CD14-positive monocyte (primary cell): ENCODE results near the gene SLC1A6. TPM values are rescaled to one million over a fixed set of nuclear protein-coding genes. Genes with fewer than 3 reads are reported as not detected.
A peak's percentile ranks its signal among the peaks of the same experiment; 100 is the strongest.

Source experiments
- DNase-seq, 3 donors: peaks; one replicate each; pipeline ENCODE4 v3.0.0-alpha.2; 2011 to 2022
- H2AFZ ChIP-seq: 2 replicates; pipeline ENCODE4 v1.6.0; 2012; ENCODE audit warnings: mild to moderate bottlenecking, low read depth, low read length, inconsistent platforms; ENCODE audit not compliant: insufficient read depth, poor library complexity, severe bottlenecking
- H3K27ac ChIP-seq, 2 donors: 1 replicate in 1 of 2; 2 replicates in 1 of 2; pipeline ENCODE4 v1.5.1; 2012 to 2013; ENCODE audit warnings: low read length in 2 of 2, control low read depth in 1 of 2, inconsistent platforms in 1 of 2, low read depth in 1 of 2, mild to moderate bottlenecking in 1 of 2
- H3K27me3 ChIP-seq, 2 donors: one replicate each; pipeline versions ENCODE4 v1.6.0 to v1.6.1; 2011 to 2013; ENCODE audit warnings: low read length in 2 of 2; ENCODE audit not compliant: control insufficient read depth in 2 of 2, insufficient read depth in 2 of 2
- H3K36me3 ChIP-seq, 2 donors: replicated peaks in 1 of 2; 1 replicate in 1 of 2; 2 replicates in 1 of 2; pipeline versions ENCODE4 v1.5.1 to v1.6.1; 2012 to 2013; ENCODE audit warnings: low read length in 2 of 2, control low read depth in 1 of 2, inconsistent platforms in 1 of 2, mild to moderate bottlenecking in 1 of 2; ENCODE audit not compliant: insufficient read depth in 2 of 2, control insufficient read depth in 1 of 2
- H3K4me1 ChIP-seq, 2 donors: 1 replicate in 1 of 2; 2 replicates in 1 of 2; pipeline versions ENCODE4 v1.5.1 to v1.6.1; 2012 to 2013; ENCODE audit warnings: low read length in 2 of 2, control low read depth in 1 of 2, inconsistent platforms in 1 of 2, mild to moderate bottlenecking in 1 of 2, moderate library complexity in 1 of 2; ENCODE audit not compliant: insufficient read depth in 2 of 2, control insufficient read depth in 1 of 2
- H3K4me2 ChIP-seq: replicated peaks from 2 replicates; pipeline ENCODE3; 2012; ENCODE audit warnings: low read length, moderate library complexity, mild to moderate bottlenecking; ENCODE audit not compliant: poor library complexity, severe bottlenecking; ENCODE audit errors: extremely low read depth
- H3K4me3 ChIP-seq, 3 experiments: fragments of 200-600 bp in 1 of 3; sonication (generic) in 1 of 3; replicated peaks in 1 of 3; 1 replicate in 2 of 3; 2 replicates in 1 of 3; pipeline ENCODE4 v1.5.1; 2011 to 2013; ENCODE audit warnings: low read length in 3 of 3, mild to moderate bottlenecking in 3 of 3, control low read depth in 2 of 3, low read depth in 2 of 3, inconsistent platforms in 1 of 3, moderate library complexity in 1 of 3
- H3K79me2 ChIP-seq: 2 replicates; pipeline ENCODE4 v1.6.0; 2012; ENCODE audit warnings: mild to moderate bottlenecking, control low read depth, inconsistent platforms, low read length, moderate library complexity; ENCODE audit not compliant: insufficient read depth
- H3K9ac ChIP-seq: 2 replicates; pipeline ENCODE4 v1.6.0; 2017; ENCODE audit warnings: low read length, mild to moderate bottlenecking; ENCODE audit not compliant: insufficient read depth, poor library complexity, severe bottlenecking
- H3K9me3 ChIP-seq, 2 donors: replicated peaks in 1 of 2; 1 replicate in 1 of 2; 2 replicates in 1 of 2; pipeline versions ENCODE4 v1.5.1 to v1.6.1; 2012 to 2013; ENCODE audit warnings: low read length in 2 of 2, control low read depth in 1 of 2; ENCODE audit not compliant: control insufficient read depth in 1 of 2, insufficient read depth in 1 of 2
- H4K20me1 ChIP-seq: 2 replicates; pipeline ENCODE4 v1.6.0; 2012; ENCODE audit warnings: mild to moderate bottlenecking, low read length, control low read depth, moderate library complexity; ENCODE audit not compliant: insufficient read depth
- H3K27ac Mint-ChIP-seq, 7 donors: one replicate each; pipeline ENCODE4 v1.8.0; 2020; ENCODE audit warnings: mild to moderate bottlenecking in 7 of 7, mixed read lengths in 7 of 7, moderate library complexity in 6 of 7, inconsistent platforms in 2 of 7
- H3K27me3 Mint-ChIP-seq, 3 donors: one replicate each; pipeline ENCODE4 v1.8.0; 2021 to 2022; ENCODE audit warnings: low read depth in 3 of 3, mild to moderate bottlenecking in 3 of 3, mixed read lengths in 3 of 3, moderate library complexity in 3 of 3, inconsistent platforms in 1 of 3
- H3K36me3 Mint-ChIP-seq, 2 donors: one replicate each; pipeline ENCODE4 v1.8.0; 2020; ENCODE audit warnings: mixed read lengths in 2 of 2, inconsistent platforms in 1 of 2, mild to moderate bottlenecking in 1 of 2
- H3K4me1 Mint-ChIP-seq: one replicate; pipeline ENCODE4 v1.8.0; 2020; ENCODE audit warnings: mild to moderate bottlenecking, mixed read lengths
- H3K4me3 Mint-ChIP-seq, 2 donors: one replicate each; pipeline ENCODE4 v1.8.0; 2020; ENCODE audit warnings: mild to moderate bottlenecking in 2 of 2, mixed read lengths in 2 of 2, moderate library complexity in 1 of 2
- H3K9me3 Mint-ChIP-seq, 7 donors: one replicate each; pipeline ENCODE4 v1.8.0; 2020 to 2022; ENCODE audit warnings: mixed read lengths in 7 of 7, mild to moderate bottlenecking in 6 of 7, moderate library complexity in 6 of 7, inconsistent platforms in 2 of 7
- CTCF ChIP-seq: fragments of 200-600 bp; IDR thresholded peaks from one replicate; pipeline ENCODE4 v1.8.0; 2022; ENCODE audit warnings: antibody characterized with exemption, mild to moderate bottlenecking
- WGBS: methylation state at CpG from one replicate; pipeline ENCODE4 v1.1.5; 2013; ENCODE audit warnings: missing lambda C conversion rate; ENCODE audit not compliant: insufficient coverage; 5-methylcytosine and 5-hydroxymethylcytosine counted together
- intact Hi-C, 2 donors: fragments of 100-400 bp; cut with micrococcal nuclease; formaldehyde crosslinking; loops; one replicate each; pipeline versions ENCODE4 v1.15.0 to v1.15.1; 2023
- polyA plus RNA-seq, 3 donors: library from polyadenylated mRNA; depleted of rRNA in 1 of 3; unstranded in 2 of 3; stranded (reverse) in 1 of 3; fragments of 300-500 nt in 2 of 3; fragments of >200 nt in 1 of 3; fragmentation: Illumina TruSeq in 2 of 3; gene quantifications; 1 replicate in 2 of 3; 2 replicates in 1 of 3; pipeline ENCODE4 v1.2.3, GENCODE V29; 2012 to 2021

The SLC1A6 gene
- polyA plus RNA-seq, 3 donors = not detected

- no peaks in the 10 kb centered on the region for H3K36me3 ChIP-seq
- WGBS = 100% methylated on average over 1 of the region's 1 CpG
Measured at GRCh38 chr19:14933506-14933905, 46.2 kb downstream of the SLC1A6 start.

GRCh38 chr19:14916848-14917247 is 62.8 kb downstream of the SLC1A6 start:
- H3K36me3 ChIP-seq = no peaks in the 10 kb centered on the region
- no peak overlapping the region for H3K27ac ChIP-seq
- H3K4me3 ChIP-seq = no peak overlapping the region
- H3K4me1 ChIP-seq = no peaks in the 10 kb centered on the region
- Mint-ChIP-seq H3K9me3 (peaks cover 3 to 14% (median 9%) of the 10 kb centered on the region in 7 donors), H3K27ac (no peak overlapping the region), H3K4me3 (no peak overlapping the region), H3K27me3 (peaks cover 4 to 11% (median 9%) of the 10 kb centered on the region in 3 donors), H3K36me3 (no peaks in the 10 kb centered on the region), H3K4me1 (no peaks in the 10 kb centered on the region)
- no peaks in the 10 kb centered on the region for H4K20me1 ChIP-seq
- intact Hi-C loops = no loop called here
- no peak overlapping the region for H3K4me2 ChIP-seq
- H3K9me3 ChIP-seq = peaks cover 4 to 8% of the 10 kb centered on the region in 2 donors
- H2AFZ ChIP-seq = no peak overlapping the region
- TF ChIP-seq CTCF = peak; percentile 16
- H3K79me2 ChIP-seq = no peaks in the 10 kb centered on the region
- H3K9ac ChIP-seq = no peak overlapping the region
- H3K27me3 ChIP-seq = no peaks in the 10 kb centered on the region
- no CpG with 5 or more reads among the region's 5 CpGs for WGBS
- DNase-seq = no peak

More at GRCh38 chr19:14933506-14933905, 46.2 kb downstream of the SLC1A6 start:
- Histone ChIP-seq H3K9ac (no peak overlapping the region), H3K27ac (no peak overlapping the region), H3K27me3 (no peaks in the 10 kb centered on the region), H3K4me1 (no peaks in the 10 kb centered on the region), H3K4me2 (no peak overlapping the region), H3K4me3 (no peak overlapping the region), H3K9me3 (no peaks in the 10 kb centered on the region), H2AFZ (no peak overlapping the region), H3K79me2 (no peaks in the 10 kb centered on the region), H4K20me1 (no peaks in the 10 kb centered on the region)
- no peak for TF ChIP-seq CTCF
- Mint-ChIP-seq H3K27ac (no peak overlapping the region), H3K9me3 (peaks cover 0 to 6% (median 4%) of the 10 kb centered on the region in 7 donors), H3K4me3 (no peak overlapping the region), H3K36me3 (no peaks in the 10 kb centered on the region), H3K27me3 (peaks cover 3 to 9% (median 4%) of the 10 kb centered on the region in 3 donors), H3K4me1 (no peaks in the 10 kb centered on the region)
- intact Hi-C loops = no loop called here
- no peak for DNase-seq
